GM18499 (cell line): ENCODE data around the gene MS4A8.

Source experiments
- ATAC-seq: cut with Tn5 transposase; IDR thresholded peaks from one replicate; pipeline ENCODE4 v1.9.1; 2021; ENCODE audit warnings: moderate number of reproducible peaks; ENCODE audit not compliant: insufficient read depth, unreplicated experiment

MS4A8 gene

DNA sequence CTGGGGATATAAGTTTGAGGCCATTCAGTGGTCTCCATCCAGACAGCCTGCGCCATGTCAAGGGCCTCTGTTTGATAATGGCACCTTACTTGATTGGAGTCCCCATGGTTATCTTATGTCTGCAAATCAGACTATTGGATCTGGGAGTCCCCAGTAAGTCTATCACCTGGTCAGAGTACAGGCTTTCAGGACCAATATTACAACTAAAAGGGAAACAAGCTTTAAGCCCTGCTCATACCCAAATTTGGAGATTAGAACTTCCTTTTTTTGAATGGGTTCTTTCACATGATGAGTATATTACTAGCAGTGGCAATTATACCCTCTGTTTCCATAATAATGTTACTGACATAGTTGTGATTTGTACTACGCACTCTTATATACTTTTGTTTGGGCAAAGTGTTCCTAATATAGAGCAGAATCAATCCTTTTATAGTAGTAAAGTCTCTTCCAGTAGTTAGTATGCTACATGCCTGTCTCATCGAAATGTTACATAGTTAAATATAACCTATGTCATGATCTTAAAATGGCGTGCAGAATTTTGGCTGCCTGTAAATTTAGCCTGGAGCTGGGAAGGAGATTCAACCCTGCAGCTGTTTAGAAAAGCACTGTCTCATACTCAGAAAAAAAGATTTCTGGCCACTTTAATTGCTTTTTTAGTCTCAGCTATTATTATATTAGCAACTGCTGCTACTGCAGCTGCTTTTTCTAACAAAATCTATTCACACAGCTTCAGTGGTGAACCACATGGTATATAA lies 62.2 kb downstream of the MS4A8 start:
- ATAC-seq, result no peak

DNA sequence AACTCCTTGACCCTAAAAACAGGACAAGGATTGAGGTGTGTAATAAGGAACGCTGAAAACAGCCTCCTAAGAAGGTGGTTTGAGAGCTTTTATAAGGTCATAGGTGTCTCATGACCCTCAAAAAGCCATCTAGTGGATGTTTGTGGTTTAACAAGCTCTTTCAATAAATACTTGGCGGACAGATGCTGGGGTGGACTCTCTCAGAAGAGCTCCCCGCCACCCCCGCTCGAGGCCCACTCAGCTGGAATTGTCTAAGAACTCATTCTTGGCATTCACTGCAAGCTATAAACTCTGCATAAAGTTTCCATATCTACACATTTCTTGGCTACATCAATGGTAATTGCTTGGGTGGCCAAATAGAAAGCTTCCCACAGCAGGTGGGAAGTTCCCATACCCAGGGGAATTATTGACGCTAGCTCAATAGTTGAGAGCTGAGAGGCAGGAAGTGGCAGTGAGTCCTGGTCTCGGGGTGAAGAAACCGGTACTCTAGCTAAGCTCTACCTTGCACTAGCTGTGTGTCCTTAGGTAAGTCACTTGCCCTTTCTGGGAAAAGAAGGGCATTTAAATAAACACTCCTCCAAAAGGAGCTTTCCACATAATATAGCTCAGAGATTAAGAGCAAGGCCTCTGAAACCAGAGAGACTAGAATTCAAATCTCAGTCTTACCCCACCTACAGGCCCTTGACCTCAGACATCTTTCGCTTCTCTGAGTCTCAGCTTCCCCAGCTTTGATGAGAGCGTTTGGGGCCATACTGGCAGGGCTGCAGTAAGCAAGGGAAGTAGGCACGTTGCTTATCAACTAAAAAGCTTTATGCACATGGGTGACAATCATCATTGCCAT lies 63.7 kb downstream of the MS4A8 start:
- ATAC-seq, result peak; percentile 41

DNA sequence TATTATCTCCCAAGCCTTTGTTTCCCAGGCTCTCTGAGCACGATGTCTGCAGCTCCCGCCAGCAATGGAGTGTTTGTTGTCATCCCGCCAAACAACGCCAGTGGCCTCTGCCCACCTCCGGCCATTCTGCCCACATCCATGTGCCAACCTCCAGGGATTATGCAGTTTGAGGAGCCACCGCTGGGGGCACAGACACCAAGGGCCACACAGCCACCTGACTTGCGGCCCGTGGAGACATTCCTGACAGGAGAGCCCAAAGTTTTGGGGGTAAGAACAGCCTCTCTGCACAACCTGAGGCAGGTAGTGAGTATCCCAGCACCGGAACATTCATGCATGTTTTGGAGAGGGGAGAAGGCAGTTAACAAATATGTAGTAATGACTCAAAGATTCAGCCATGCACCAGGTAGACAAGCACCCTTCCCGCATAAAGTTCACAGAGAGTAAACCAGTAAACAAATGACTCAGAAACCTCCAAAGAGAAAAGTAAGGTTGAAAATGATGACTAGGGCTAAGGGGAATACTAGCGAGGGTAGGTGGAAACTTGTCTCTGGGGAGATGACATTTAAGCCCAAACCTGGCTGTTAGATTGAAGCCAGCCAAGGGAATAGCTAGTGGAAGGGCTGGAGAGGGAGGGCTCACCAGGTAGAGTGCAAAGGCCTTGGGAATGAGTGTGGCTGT lies 64.4 kb downstream of the MS4A8 start:
- ATAC-seq, result no peak

DNA sequence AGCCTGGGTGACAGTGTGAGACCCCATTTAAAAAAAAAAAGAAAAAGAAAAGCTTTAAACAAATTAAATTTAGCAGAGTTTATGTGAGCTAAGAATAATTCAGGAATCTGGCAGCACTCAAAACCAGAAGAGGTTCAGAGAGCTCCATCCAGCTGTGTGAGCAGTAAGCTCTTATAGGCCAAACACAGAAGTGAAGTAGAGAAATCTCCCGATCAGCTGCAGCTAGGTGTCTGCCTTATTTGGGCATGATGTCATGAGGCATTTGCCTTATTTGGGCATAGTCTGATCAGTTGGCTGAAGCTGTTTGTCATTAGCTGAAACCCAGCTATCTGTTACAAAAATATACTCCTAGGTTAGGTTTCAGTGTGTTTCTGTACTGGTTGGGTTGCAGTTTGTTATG lies 65.5 kb downstream of the MS4A8 start:
- peak; percentile 36 for ATAC-seq

DNA sequence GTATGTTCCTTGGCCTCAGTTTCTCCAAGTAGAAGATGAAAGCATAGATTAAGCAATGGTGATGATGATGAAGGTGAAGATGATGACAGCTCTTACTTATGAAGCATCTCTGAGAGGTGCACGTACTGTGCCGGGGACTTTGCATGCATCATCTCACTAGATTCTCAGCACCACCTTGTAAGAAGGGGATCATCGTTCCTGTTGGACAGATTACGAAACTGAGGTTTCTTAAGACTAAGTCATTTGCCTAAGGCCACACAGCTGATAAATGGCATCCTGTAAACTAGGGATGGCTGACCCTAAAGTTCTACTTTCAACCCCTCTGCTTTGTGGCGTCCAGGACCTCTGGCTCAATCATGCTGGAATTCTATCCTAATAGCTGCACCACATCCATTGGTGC lies 65.9 kb downstream of the MS4A8 start:
- peak; percentile 7 for ATAC-seq
